ENCODE results near the gene PPP2R2C. TPM values are rescaled to one million over a fixed set of nuclear protein-coding genes. Genes with fewer than 3 reads are reported as not detected.

PPP2R2C gene
- total and polyA plus RNA-seq, 9 of the 15 experiments (the other 6 are each of a cell fraction or from before 2014, with no cell fraction given) = 0.04 to 0.06 TPM; not detected in 7

DNA sequence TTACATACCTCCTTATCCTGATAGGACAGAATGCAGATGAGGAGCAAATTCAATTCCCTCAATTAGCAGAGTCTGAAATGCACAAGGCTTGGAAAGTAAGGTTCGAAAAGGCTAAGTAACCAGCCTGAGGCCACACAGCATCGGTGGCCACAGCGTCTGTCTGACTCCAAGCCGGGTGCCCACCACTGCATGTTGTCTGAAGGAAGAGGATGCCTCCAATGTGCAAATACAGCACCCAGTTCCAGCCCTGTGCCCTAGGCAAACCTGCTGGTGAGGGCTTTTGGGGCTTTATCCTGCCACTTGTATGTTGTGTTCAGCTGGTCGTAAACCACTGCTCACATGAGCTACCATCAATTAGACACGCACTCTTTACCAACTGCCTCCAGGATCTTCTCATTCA lies 48.6 kb upstream of the PPP2R2C start (continued):
- TF ChIP-seq, protein P1, sequence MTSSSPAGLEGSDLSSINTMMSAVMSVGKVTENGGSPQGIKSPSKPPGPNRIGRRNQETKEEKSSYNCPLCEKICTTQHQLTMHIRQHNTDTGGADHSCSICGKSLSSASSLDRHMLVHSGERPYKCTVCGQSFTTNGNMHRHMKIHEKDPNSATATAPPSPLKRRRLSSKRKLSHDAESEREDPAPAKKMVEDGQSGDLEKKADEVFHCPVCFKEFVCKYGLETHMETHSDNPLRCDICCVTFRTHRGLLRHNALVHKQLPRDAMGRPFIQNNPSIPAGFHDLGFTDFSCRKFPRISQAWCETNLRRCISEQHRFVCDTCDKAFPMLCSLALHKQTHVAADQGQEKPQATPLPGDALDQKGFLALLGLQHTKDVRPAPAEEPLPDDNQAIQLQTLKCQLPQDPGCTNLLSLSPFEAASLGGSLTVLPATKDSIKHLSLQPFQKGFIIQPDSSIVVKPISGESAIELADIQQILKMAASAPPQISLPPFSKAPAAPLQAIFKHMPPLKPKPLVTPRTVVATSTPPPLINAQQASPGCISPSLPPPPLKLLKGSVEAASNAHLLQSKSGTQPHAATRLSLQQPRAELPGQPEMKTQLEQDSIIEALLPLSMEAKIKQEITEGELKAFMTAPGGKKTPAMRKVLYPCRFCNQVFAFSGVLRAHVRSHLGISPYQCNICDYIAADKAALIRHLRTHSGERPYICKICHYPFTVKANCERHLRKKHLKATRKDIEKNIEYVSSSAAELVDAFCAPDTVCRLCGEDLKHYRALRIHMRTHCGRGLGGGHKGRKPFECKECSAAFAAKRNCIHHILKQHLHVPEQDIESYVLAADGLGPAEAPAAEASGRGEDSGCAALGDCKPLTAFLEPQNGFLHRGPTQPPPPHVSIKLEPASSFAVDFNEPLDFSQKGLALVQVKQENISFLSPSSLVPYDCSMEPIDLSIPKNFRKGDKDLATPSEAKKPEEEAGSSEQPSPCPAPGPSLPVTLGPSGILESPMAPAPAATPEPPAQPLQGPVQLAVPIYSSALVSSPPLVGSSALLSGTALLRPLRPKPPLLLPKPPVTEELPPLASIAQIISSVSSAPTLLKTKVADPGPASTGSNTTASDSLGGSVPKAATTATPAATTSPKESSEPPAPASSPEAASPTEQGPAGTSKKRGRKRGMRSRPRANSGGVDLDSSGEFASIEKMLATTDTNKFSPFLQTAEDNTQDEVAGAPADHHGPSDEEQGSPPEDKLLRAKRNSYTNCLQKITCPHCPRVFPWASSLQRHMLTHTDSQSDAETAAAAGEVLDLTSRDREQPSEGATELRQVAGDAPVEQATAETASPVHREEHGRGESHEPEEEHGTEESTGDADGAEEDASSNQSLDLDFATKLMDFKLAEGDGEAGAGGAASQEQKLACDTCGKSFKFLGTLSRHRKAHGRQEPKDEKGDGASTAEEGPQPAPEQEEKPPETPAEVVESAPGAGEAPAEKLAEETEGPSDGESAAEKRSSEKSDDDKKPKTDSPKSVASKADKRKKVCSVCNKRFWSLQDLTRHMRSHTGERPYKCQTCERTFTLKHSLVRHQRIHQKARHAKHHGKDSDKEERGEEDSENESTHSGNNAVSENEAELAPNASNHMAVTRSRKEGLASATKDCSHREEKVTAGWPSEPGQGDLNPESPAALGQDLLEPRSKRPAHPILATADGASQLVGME (CRISPR knock-in tag; IDR thresholded peaks at IDR 0.05) = no peak
- no peak for TF ChIP-seq SREBF2 (CRISPR knock-in tag; IDR thresholded peaks at IDR 0.05)
- no peak for TF ChIP-seq SMARCB1 (IDR thresholded peaks at IDR 0.05; ENCODE audit: insufficient read length, low read depth)
- no peak for TF ChIP-seq ZBTB7A (IDR thresholded peaks at IDR 0.05; ENCODE audit: borderline replicate concordance, control insufficient read depth, low read depth, low read length)
- no peak for TF ChIP-seq FOXJ2 (tag; IDR thresholded peaks at IDR 0.05)
- no peak for TF ChIP-seq SETDB1 (IDR thresholded peaks at IDR 0.05; ENCODE audit: low read length)
